ENCODE results near the gene REM2. TPM values are rescaled to one million over a fixed set of nuclear protein-coding genes. Genes with fewer than 3 reads are reported as not detected.
A peak's percentile ranks its signal among the peaks of the same experiment; 100 is the strongest.

REM2 gene
- total RNA-seq, 1 donor from 2014 or later: 0.41 TPM

DNA sequence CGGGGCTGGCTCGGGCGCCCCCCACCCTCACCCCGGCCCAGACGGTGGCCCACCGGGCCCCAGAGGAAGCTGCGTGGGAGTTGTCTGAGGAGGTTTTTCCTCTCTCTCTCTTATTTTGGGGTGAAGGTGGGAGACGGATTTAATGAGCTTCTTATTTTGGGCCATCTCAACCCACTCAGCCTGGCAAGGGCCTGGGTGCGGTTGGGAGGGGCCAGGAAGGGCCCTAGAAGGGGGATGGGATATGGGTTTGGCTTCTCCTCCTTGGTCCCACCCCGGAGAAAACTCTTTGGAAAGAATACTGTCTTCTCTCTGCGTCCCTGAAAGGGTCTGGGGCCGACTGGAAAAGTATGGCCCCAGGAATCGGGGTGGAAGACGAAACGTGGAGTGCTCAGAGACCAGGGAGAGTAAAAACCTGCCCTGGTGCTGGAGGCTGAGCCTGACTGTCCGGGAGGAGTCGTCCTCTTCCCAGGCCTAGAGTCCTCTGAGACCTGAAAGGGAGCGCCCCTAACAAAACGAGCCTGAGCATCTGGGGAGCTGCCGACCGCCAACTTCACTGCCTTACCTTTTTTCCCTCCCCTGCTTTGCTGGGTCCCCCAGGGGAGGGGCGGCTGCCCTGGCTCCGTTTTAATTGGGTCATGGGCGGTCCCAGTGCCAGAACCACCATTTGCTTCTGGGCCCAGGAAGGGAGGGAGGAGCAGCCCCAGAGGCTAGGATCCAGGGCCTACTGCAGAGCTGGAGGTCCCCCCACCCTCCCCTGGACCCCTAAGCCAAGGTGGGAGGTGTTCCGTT lies 45.1 kb upstream of the REM2 start:
- Histone ChIP-seq H3K27me3 (no peaks in the 10 kb centered on the region), H3K27ac (peak overlapping the region; percentile 92), H3K4me3 (peak overlapping the region; percentile 89), H3K4me1 (peaks cover 31% of the 10 kb centered on the region), H3K9me3 (no peaks in the 10 kb centered on the region), H3K36me3 (peaks cover 35% of the 10 kb centered on the region)
- peak; percentile 56 for ATAC-seq
- intact Hi-C loops (cut with DNase I): no loop called here
- TF ChIP-seq, protein P1, sequence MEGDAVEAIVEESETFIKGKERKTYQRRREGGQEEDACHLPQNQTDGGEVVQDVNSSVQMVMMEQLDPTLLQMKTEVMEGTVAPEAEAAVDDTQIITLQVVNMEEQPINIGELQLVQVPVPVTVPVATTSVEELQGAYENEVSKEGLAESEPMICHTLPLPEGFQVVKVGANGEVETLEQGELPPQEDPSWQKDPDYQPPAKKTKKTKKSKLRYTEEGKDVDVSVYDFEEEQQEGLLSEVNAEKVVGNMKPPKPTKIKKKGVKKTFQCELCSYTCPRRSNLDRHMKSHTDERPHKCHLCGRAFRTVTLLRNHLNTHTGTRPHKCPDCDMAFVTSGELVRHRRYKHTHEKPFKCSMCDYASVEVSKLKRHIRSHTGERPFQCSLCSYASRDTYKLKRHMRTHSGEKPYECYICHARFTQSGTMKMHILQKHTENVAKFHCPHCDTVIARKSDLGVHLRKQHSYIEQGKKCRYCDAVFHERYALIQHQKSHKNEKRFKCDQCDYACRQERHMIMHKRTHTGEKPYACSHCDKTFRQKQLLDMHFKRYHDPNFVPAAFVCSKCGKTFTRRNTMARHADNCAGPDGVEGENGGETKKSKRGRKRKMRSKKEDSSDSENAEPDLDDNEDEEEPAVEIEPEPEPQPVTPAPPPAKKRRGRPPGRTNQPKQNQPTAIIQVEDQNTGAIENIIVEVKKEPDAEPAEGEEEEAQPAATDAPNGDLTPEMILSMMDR (IDR thresholded peaks at IDR 0.05): no peak
- no peak for DNase-seq

GRCh38 chr14:22838631-22839041 lies 44.4 kb upstream of the REM2 start:
- peaks cover 31% of the 10 kb centered on the region for H3K4me1 ChIP-seq
- H3K27ac ChIP-seq: peak overlapping the region; percentile 92
- ATAC-seq: peak; percentile 41
- no peaks in the 10 kb centered on the region for H3K9me3 ChIP-seq
- peak overlapping the region; percentile 89 for H3K4me3 ChIP-seq
- intact Hi-C loops (cut with DNase I): no loop called here
- H3K36me3 ChIP-seq: peaks cover 36% of the 10 kb centered on the region
- no peak for DNase-seq
- TF ChIP-seq, protein P1 (IDR thresholded peaks at IDR 0.05): no peak
- H3K27me3 ChIP-seq: no peaks in the 10 kb centered on the region

GRCh38 chr14:22839159-22839779 lies 43.8 kb upstream of the REM2 start:
- Histone ChIP-seq H3K27me3 (no peaks in the 10 kb centered on the region), H3K4me1 (peaks cover 31% of the 10 kb centered on the region), H3K9me3 (no peaks in the 10 kb centered on the region), H3K27ac (peak overlapping the region; percentile 92), H3K36me3 (peaks cover 34% of the 10 kb centered on the region), H3K4me3 (peak overlapping the region; percentile 89)
- TF ChIP-seq, protein P1 (IDR thresholded peaks at IDR 0.05): no peak
- ATAC-seq (no peak), DNase-seq (no peak)
- intact Hi-C loops (cut with DNase I): no loop called here

DNA sequence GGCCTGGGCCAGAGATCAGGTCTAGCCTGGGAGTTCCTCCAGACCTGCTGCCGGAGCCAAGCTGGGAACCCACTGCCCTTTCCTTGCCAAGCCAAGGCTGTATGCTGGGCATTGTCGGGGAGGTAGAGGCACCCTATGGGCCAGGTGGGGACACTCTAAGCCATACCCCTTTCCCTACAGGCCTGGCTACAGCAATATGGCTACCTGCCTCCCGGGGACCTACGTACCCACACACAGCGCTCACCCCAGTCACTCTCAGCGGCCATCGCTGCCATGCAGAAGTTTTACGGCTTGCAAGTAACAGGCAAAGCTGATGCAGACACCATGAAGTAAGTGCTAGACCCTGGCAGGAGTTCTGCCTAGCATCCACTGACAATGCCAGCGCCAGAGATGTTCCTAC lies 41.7 kb upstream of the REM2 start:
- H3K4me1 ChIP-seq: peaks cover 33% of the 10 kb centered on the region
- no peaks in the 10 kb centered on the region for H3K27me3 ChIP-seq
- intact Hi-C loops (cut with DNase I): no loop called here
- ATAC-seq (no peak), DNase-seq (no peak)
- H3K4me3 ChIP-seq: no peak overlapping the region
- H3K27ac ChIP-seq: peak overlapping the region; percentile 3
- TF ChIP-seq, protein P1 (IDR thresholded peaks at IDR 0.05): no peak
- no peaks in the 10 kb centered on the region for H3K9me3 ChIP-seq
- peaks cover 52% of the 10 kb centered on the region for H3K36me3 ChIP-seq

DNA sequence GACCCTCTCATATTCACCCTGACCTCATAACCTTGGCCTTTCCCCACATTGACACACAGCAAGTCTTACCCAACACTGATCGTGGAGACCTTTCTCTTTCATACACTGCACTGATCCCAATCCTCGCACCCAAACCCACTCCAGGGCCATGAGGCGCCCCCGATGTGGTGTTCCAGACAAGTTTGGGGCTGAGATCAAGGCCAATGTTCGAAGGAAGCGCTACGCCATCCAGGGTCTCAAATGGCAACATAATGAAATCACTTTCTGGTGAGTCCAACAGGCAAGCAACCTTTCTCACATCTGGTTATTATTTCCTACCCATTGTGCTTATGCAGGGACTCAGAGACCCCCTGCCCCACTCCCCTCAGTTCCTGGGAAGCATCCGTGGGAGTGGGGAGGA lies 41.3 kb upstream of the REM2 start:
- H3K27me3 ChIP-seq: no peaks in the 10 kb centered on the region
- DNase-seq: no peak
- no peak for ATAC-seq
- TF ChIP-seq, protein P1 (IDR thresholded peaks at IDR 0.05): no peak
- H3K27ac ChIP-seq: no peak overlapping the region
- no peaks in the 10 kb centered on the region for H3K9me3 ChIP-seq
- intact Hi-C loops (cut with DNase I): no loop called here
- H3K36me3 ChIP-seq: peaks cover 57% of the 10 kb centered on the region
- peaks cover 33% of the 10 kb centered on the region for H3K4me1 ChIP-seq
- H3K4me3 ChIP-seq: no peak overlapping the region
